K562 (cell line): Measurements from ENCODE around the gene IL6R. TPM values are rescaled to one million over a fixed set of nuclear protein-coding genes. Genes with fewer than 3 reads are reported as not detected.

ENCODE experiments used
- ARID1B ChIP-seq: fragments of 450-650 bp; IDR thresholded peaks from 2 replicates; pipeline ENCODE4 v1.6.1; 2016; ENCODE audit warnings: antibody characterized with exemption, mild to moderate bottlenecking, inconsistent platforms
- BMI1 ChIP-seq: fragments of 150-350 bp; IDR thresholded peaks from 2 replicates; pipeline ENCODE4 v1.6.1; 2014; ENCODE audit warnings: low read length
- C11orf30 ChIP-seq: fragments of 450-650 bp; IDR thresholded peaks from 2 replicates; pipeline ENCODE4 v1.6.1; 2016; ENCODE audit warnings: low read depth, mild to moderate bottlenecking
- EGR1 ChIP-seq: fragments of 450-650 bp; conservative IDR thresholded peaks from 2 replicates; pipeline ENCODE4 v1.6.1; 2017; ENCODE audit warnings: mild to moderate bottlenecking
- ESRRB ChIP-seq: fragments of 250-450 bp; sonication (Bioruptor Pico); IDR thresholded peaks from 2 replicates; pipeline ENCODE4 v1.5.0; 2020; ENCODE audit warnings: mild to moderate bottlenecking, moderate library complexity, borderline replicate concordance
- ETV6 ChIP-seq, 3 experiments: fragments of 150-350 bp in 1 of 3; sonication (generic) in 1 of 3; formaldehyde crosslinking in 1 of 3; IDR thresholded peaks; 2 replicates each; pipeline versions ENCODE4 v1.6.1 to v1.8.0; 2014 to 2022; ENCODE audit warnings: borderline replicate concordance in 2 of 3, low read depth in 2 of 3, antibody characterized with exemption in 1 of 3, low read length in 1 of 3, mild to moderate bottlenecking in 1 of 3, missing genetic modification reagents in 1 of 3
- IFI16 ChIP-seq: fragments of 250-450 bp; sonication (Bioruptor Pico); IDR thresholded peaks from 2 replicates; pipeline ENCODE4 v2.1.2; 2022; ENCODE audit warnings: mild to moderate bottlenecking, inconsistent platforms
- KAT2B ChIP-seq: IDR thresholded peaks from one replicate; pipeline ENCODE4 v1.6.1; 2012; ENCODE audit warnings: low read depth, mild to moderate bottlenecking, control low read depth, inconsistent platforms, low read length, moderate library complexity
- KAT7 ChIP-seq: sonication (generic); formaldehyde crosslinking; IDR thresholded peaks from 2 replicates; pipeline ENCODE4 v1.8.0; 2022; ENCODE audit warnings: missing genetic modification reagents, mild to moderate bottlenecking, borderline replicate concordance
- KLF1 ChIP-seq: fragments of 450-650 bp; IDR thresholded peaks from 2 replicates; pipeline ENCODE4 v1.6.1; 2016; ENCODE audit warnings: missing genetic modification characterization, missing compliant biosample characterization
- NRF1 ChIP-seq, 2 experiments: fragments of 450-650 bp; IDR thresholded peaks in 1 of 2; conservative IDR thresholded peaks in 1 of 2; 2 replicates each; pipeline ENCODE4 v1.6.1; 2014; ENCODE audit warnings: mild to moderate bottlenecking in 2 of 2
- RAD21 ChIP-seq, 2 experiments: fragments of 250-450 bp in 1 of 2; fragments of 450-650 bp in 1 of 2; sonication (Bioruptor Pico) in 1 of 2; formaldehyde crosslinking in 1 of 2; IDR thresholded peaks in 1 of 2; conservative IDR thresholded peaks in 1 of 2; 2 replicates each; pipeline versions ENCODE4 v1.4.0 to v1.8.0; 2020 to 2022; ENCODE audit warnings: mild to moderate bottlenecking in 2 of 2, moderate library complexity in 1 of 2
- RAD51 ChIP-seq: fragments of 450-650 bp; IDR thresholded peaks from 2 replicates; pipeline ENCODE4 v1.7.1; 2016; ENCODE audit warnings: low read depth, mild to moderate bottlenecking, borderline replicate concordance
- SIX5 ChIP-seq, 2 experiments: IDR thresholded peaks; 2 replicates each; pipeline ENCODE4 v1.6.1; 2011; ENCODE audit warnings: low read length in 2 of 2, borderline replicate concordance in 1 of 2, low read depth in 1 of 2, mild to moderate bottlenecking in 1 of 2, moderate library complexity in 1 of 2; ENCODE audit not compliant: insufficient read depth in 1 of 2
- TEAD4 ChIP-seq, 2 experiments: sonication (generic) in 1 of 2; formaldehyde crosslinking in 1 of 2; IDR thresholded peaks; 2 replicates each; pipeline versions ENCODE4 v1.6.1 to v1.8.0; 2012 to 2022; ENCODE audit warnings: borderline replicate concordance in 1 of 2, inconsistent platforms in 1 of 2, low read length in 1 of 2, mild to moderate bottlenecking in 1 of 2, missing genetic modification reagents in 1 of 2
- ZBTB34 ChIP-seq: fragments of 250-450 bp; sonication (Bioruptor Pico); IDR thresholded peaks from 2 replicates; pipeline ENCODE4 v1.8.0; 2021; ENCODE audit warnings: mild to moderate bottlenecking, moderate library complexity
- ZNF174 ChIP-seq: fragments of 250-450 bp; sonication (Bioruptor Pico); IDR thresholded peaks from 2 replicates; pipeline ENCODE4 v1.4.0; 2020; ENCODE audit warnings: mild to moderate bottlenecking
- ZNF239 ChIP-seq: fragments of 250-450 bp; sonication (Bioruptor Pico); IDR thresholded peaks from 2 replicates; pipeline ENCODE4 v1.4.0; 2020; ENCODE audit warnings: mild to moderate bottlenecking
- ZNF398 ChIP-seq: fragments of 250-450 bp; sonication (Bioruptor Pico); IDR thresholded peaks from 2 replicates; pipeline ENCODE4 v1.8.0; 2021; ENCODE audit warnings: moderate library complexity, mild to moderate bottlenecking, inconsistent platforms
- polyA plus RNA-seq, 8 experiments: library from polyadenylated mRNA; depleted of rRNA in 4 of 8; stranded (reverse) in 5 of 8; unstranded in 3 of 8; fragments of >200 nt; fragmentation: Nextera tagmentation in 2 of 8; fragmentation: Illumina TruSeq in 1 of 8; extraction: Ambion mirVana in 2 of 8; extraction: Trizol in 1 of 8; gene quantifications; 2 replicates each; pipeline versions ENCODE4 v1.2.1 to v1.2.3, GENCODE V29; 2011 to 2014; ENCODE audit warnings: inconsistent platforms in 1 of 8, missing spikeins in 1 of 8
- total RNA-seq, 7 experiments: library from RNA; depleted of rRNA in 6 of 7; stranded (reverse); fragments of >200 nt in 6 of 7; fragmentation: Illumina TruSeq in 2 of 7; extraction: Trizol in 2 of 7; gene quantifications; 2 replicates each; pipeline versions ENCODE4 v1.2.1 to v1.2.3, GENCODE V29; 2011 to 2021; ENCODE audit warnings: low replicate concordance in 1 of 7
- TF ChIP-seq, protein P1 (sequence below), 2 experiments: fragments of 150-350 bp in 1 of 2; IDR thresholded peaks; 2 replicates each; pipeline ENCODE4 v1.6.1; 2012 to 2016; ENCODE audit warnings: low read depth in 2 of 2, low read length in 2 of 2, mild to moderate bottlenecking in 1 of 2, moderate library complexity in 1 of 2

Gene IL6R
- total and polyA plus RNA-seq, 9 of the 15 experiments (the other 6 are each of a cell fraction or from before 2014, with no cell fraction given), result 0.05 to 1.1 (median 0.11) TPM; not detected in 2

DNA sequence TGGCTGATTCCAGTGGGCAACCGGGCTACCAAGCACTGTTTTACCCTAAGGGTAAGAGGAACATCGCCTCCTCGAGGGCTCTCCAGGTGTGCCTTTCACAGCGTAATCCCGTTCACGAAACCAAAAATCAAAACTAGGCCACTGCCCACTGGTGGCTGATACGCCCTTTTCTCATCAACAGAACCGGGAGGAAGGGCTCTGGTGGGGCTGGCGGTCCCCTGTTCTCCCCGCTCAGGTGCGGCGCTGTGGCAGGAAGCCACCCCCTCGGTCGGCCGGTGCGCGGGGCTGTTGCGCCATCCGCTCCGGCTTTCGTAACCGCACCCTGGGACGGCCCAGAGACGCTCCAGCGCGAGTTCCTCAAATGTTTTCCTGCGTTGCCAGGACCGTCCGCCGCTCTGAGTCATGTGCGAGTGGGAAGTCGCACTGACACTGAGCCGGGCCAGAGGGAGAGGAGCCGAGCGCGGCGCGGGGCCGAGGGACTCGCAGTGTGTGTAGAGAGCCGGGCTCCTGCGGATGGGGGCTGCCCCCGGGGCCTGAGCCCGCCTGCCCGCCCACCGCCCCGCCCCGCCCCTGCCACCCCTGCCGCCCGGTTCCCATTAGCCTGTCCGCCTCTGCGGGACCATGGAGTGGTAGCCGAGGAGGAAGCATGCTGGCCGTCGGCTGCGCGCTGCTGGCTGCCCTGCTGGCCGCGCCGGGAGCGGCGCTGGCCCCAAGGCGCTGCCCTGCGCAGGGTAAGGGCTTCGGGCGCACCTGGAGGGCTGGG, at the start of gene IL6R (continued):
- TF ChIP-seq, protein P1, sequence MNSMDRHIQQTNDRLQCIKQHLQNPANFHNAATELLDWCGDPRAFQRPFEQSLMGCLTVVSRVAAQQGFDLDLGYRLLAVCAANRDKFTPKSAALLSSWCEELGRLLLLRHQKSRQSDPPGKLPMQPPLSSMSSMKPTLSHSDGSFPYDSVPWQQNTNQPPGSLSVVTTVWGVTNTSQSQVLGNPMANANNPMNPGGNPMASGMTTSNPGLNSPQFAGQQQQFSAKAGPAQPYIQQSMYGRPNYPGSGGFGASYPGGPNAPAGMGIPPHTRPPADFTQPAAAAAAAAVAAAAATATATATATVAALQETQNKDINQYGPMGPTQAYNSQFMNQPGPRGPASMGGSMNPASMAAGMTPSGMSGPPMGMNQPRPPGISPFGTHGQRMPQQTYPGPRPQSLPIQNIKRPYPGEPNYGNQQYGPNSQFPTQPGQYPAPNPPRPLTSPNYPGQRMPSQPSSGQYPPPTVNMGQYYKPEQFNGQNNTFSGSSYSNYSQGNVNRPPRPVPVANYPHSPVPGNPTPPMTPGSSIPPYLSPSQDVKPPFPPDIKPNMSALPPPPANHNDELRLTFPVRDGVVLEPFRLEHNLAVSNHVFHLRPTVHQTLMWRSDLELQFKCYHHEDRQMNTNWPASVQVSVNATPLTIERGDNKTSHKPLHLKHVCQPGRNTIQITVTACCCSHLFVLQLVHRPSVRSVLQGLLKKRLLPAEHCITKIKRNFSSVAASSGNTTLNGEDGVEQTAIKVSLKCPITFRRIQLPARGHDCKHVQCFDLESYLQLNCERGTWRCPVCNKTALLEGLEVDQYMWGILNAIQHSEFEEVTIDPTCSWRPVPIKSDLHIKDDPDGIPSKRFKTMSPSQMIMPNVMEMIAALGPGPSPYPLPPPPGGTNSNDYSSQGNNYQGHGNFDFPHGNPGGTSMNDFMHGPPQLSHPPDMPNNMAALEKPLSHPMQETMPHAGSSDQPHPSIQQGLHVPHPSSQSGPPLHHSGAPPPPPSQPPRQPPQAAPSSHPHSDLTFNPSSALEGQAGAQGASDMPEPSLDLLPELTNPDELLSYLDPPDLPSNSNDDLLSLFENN (IDR thresholded peaks at IDR 0.05; ENCODE audit: low read depth in 2 of 2, low read length in 2 of 2), result no peak
- TF ChIP-seq BMI1 (no peak), KLF1 (no peak), ETV6 (IDR thresholded peaks at IDR 0.05; ENCODE audit: borderline replicate concordance in 1 of 2, low read depth in 2 of 2, low read length in 1 of 2) (peak in 1 of 2 experiments; percentile 27; a peak in 1 of 4 replicates), ETV6 (CRISPR knock-in tag; IDR thresholded peaks at IDR 0.05; ENCODE audit: borderline replicate concordance) (no peak), EGR1 (0 out of 2 replicates have a peak, but pooled peaks have one; percentile 19), TEAD4 (IDR thresholded peaks at IDR 0.05; ENCODE audit: low read length) (no peak; the same call in 1 of the 2 replicates), TEAD4 (CRISPR knock-in tag; IDR thresholded peaks at IDR 0.05; ENCODE audit: borderline replicate concordance) (no peak), IFI16 (CRISPR knock-in tag) (no peak), ZNF398 (CRISPR knock-in tag) (no peak), ZNF239 (CRISPR knock-in tag) (no peak), ZBTB34 (no peak), NRF1 (conservative IDR thresholded peaks at IDR 0.05 in 1 of 2, IDR thresholded peaks at IDR 0.05 in 1 of 2) (peak; percentile 79 to 81), ESRRB (CRISPR knock-in tag) (no peak), KAT2B (no peak), ARID1B (peak; percentile 47), ZNF174 (CRISPR knock-in tag) (no peak), SIX5 (IDR thresholded peaks at IDR 0.05; ENCODE audit: borderline replicate concordance in 1 of 2, insufficient read depth in 1 of 2, low read depth in 1 of 2, low read length in 2 of 2) (no peak), RAD51 (no peak), C11orf30 (no peak), RAD21 (CRISPR knock-in tag; conservative IDR thresholded peaks at IDR 0.05 in 1 of 2, IDR thresholded peaks at IDR 0.05 in 1 of 2) (peak; percentile 43 to 70), KAT7 (CRISPR knock-in tag) (no peak)
